HepG2 (cell line): Measurements from ENCODE around the gene TTC39C. TPM values are rescaled to one million over a fixed set of nuclear protein-coding genes. Genes with fewer than 3 reads are reported as not detected.

Experiments used
- ATAC-seq: fragments of 200-7000 bp; cut with Tn5 transposase; 3 replicates; pipeline ENCODE4 v1.9.1; 2020; ENCODE audit warnings: mild to moderate bottlenecking, moderate library complexity
- BruUV-seq: library from RNA; stranded (reverse); fragments of 400-500 nt; replicated peaks from 2 replicates; lab custom pipeline; 2021; lab: Mats Ljungman, UMichigan
- CTCF ChIA-PET: fragments of 300-600 bp; formaldehyde crosslinking; extraction: SDS; loops from one replicate; lab custom pipeline; 2021; ENCODE audit warnings: low total read pairs, inconsistent platforms, low intra/inter-chr PET ratio; lab: Yijun Ruan, JAX
- POLR2A ChIA-PET: fragments of 350-600 bp; sonication (Branson Sonifier 250); formaldehyde crosslinking; loops from one replicate; lab custom pipeline; 2020; ENCODE audit warnings: antibody characterized with exemption, inconsistent platforms; lab: Yijun Ruan, JAX
- DNase-seq: peaks from one replicate; pipeline ENCODE4 v3.0.0-alpha.2; 2015; ENCODE audit warnings: low spot score
- FAIRE-seq: peaks from 3 replicates; lab custom pipeline; 2011; peaks lifted over from hg19 to GRCh38; lab: Jason Lieb, UNC
- H2AFZ ChIP-seq: one replicate; pipeline ENCODE4 v1.6.1; 2011; ENCODE audit warnings: low read length, inconsistent platforms
- H3K27ac ChIP-seq: fragments of 300-600 bp; 3 replicates; pipeline ENCODE4 v1.8.0; 2011; ENCODE audit warnings: mixed run types, mild to moderate bottlenecking, mixed read lengths, low read length, inconsistent platforms; ENCODE audit not compliant: insufficient read depth; ENCODE audit errors: extremely low read length
- H3K27me3 ChIP-seq, 2 experiments: fragments of 200-600 bp in 1 of 2; 2 replicates in 1 of 2; 3 replicates in 1 of 2; pipeline versions ENCODE4 v1.6.0 to v1.8.0; 2011; ENCODE audit warnings: low read length in 2 of 2, mild to moderate bottlenecking in 2 of 2, moderate library complexity in 2 of 2, inconsistent platforms in 1 of 2; ENCODE audit not compliant: insufficient read depth in 2 of 2, control insufficient read depth in 1 of 2
- H3K36me3 ChIP-seq, 2 experiments: fragments of 200-600 bp in 1 of 2; replicated peaks in 1 of 2; 2 replicates in 1 of 2; 3 replicates in 1 of 2; pipeline versions ENCODE4 v1.5.1 to v1.8.0; 2011; ENCODE audit warnings: low read length in 2 of 2, inconsistent platforms in 1 of 2; ENCODE audit not compliant: insufficient read depth in 2 of 2, control insufficient read depth in 1 of 2
- H3K4me1 ChIP-seq: 2 replicates; pipeline ENCODE4 v1.5.1; 2012; ENCODE audit warnings: low read length, inconsistent platforms; ENCODE audit not compliant: insufficient read depth
- H3K4me2 ChIP-seq: 2 replicates; pipeline ENCODE4 v1.6.0; 2011; ENCODE audit warnings: low read depth, low read length, inconsistent platforms
- H3K4me3 ChIP-seq, 3 experiments: fragments of 200-600 bp in 1 of 3; sonication (generic), shearing (Covaris generic) in 1 of 3; replicated peaks in 1 of 3; 2 replicates each; pipeline ENCODE4 v1.5.1; 2011 to 2016; ENCODE audit warnings: low read length in 3 of 3, inconsistent platforms in 2 of 3, low read depth in 2 of 3, mild to moderate bottlenecking in 2 of 3, control low read depth in 1 of 3, mixed read lengths in 1 of 3; ENCODE audit not compliant: insufficient read depth in 1 of 3
- H3K79me2 ChIP-seq: one replicate; pipeline ENCODE4 v1.6.1; 2011; ENCODE audit warnings: low read length, inconsistent platforms; ENCODE audit not compliant: insufficient read depth
- H3K9ac ChIP-seq: 2 replicates; pipeline ENCODE4 v1.6.0; 2011; ENCODE audit warnings: mild to moderate bottlenecking, low read depth, low read length, inconsistent platforms; ENCODE audit not compliant: insufficient read depth
- H3K9me3 ChIP-seq: 2 replicates; pipeline ENCODE4 v1.5.1; 2012; ENCODE audit warnings: mild to moderate bottlenecking, low read length
- H4K20me1 ChIP-seq: 2 replicates; pipeline ENCODE4 v1.6.0; 2011; ENCODE audit warnings: inconsistent platforms, mild to moderate bottlenecking, low read length, moderate library complexity; ENCODE audit not compliant: insufficient read depth
- HMGXB3 ChIP-seq: sonication (generic); formaldehyde crosslinking; IDR thresholded peaks from 2 replicates; pipeline ENCODE4 v1.4.0; 2020; ENCODE audit warnings: missing genetic modification reagents, borderline replicate concordance
- NR3C1 ChIP-seq: sonication (generic); formaldehyde crosslinking; IDR thresholded peaks from 2 replicates; pipeline ENCODE4 v1.4.0; 2020; ENCODE audit warnings: missing genetic modification reagents
- SIX1 ChIP-seq: sonication (generic); formaldehyde crosslinking; IDR thresholded peaks from 2 replicates; pipeline ENCODE4 v1.4.0; 2020; ENCODE audit warnings: missing genetic modification reagents, borderline replicate concordance
- YEATS2 ChIP-seq: sonication (generic); formaldehyde crosslinking; IDR thresholded peaks from 2 replicates; pipeline ENCODE4 v1.4.0; 2020; ENCODE audit warnings: missing genetic modification reagents, borderline replicate concordance
- ZKSCAN1 ChIP-seq: fragments of 150-350 bp; IDR thresholded peaks from 2 replicates; pipeline ENCODE4 v1.6.1; 2014; ENCODE audit warnings: low read length
- ZNF367 ChIP-seq: sonication (generic); formaldehyde crosslinking; IDR thresholded peaks from 2 replicates; pipeline ENCODE4 v1.4.0; 2020; ENCODE audit warnings: missing genetic modification reagents, borderline replicate concordance
- ZNF761 ChIP-seq: sonication (generic); formaldehyde crosslinking; conservative IDR thresholded peaks from 2 replicates; pipeline ENCODE4 v1.4.0; 2020; ENCODE audit warnings: mild to moderate bottlenecking, missing genetic modification reagents
- WGBS: methylation state at CpG from one replicate; pipeline ENCODE4 v1.1.6; 2017; ENCODE audit warnings: low lambda C conversion rate; 5-methylcytosine and 5-hydroxymethylcytosine counted together
- in situ Hi-C: cut with HindIII; loops from 2 replicates; pipeline ENCODE4 v1.10.0; 2017; ENCODE audit warnings: low pct_unique_long_range_greater_than_20kb; ENCODE audit not compliant: extremely low pct_ligation_motif_present
- intact Hi-C: fragments of 100-400 bp; cut with micrococcal nuclease; formaldehyde crosslinking; loops from one replicate; pipeline ENCODE4 v1.10.0; 2022; ENCODE audit not compliant: unreplicated experiment
- polyA plus RNA-seq, 8 experiments: library from polyadenylated mRNA; depleted of rRNA in 3 of 8; stranded (reverse) in 7 of 8; unstranded in 1 of 8; fragments of >200 nt; fragmentation: Illumina TruSeq in 4 of 8; extraction: Trizol in 4 of 8; gene quantifications; 2 replicates each; pipeline versions ENCODE4 v1.2.1 to v1.2.3, GENCODE V29; 2011 to 2016; ENCODE audit warnings: low read depth in 4 of 8, missing spikeins in 1 of 8, mixed read lengths in 1 of 8; ENCODE audit not compliant: insufficient read depth in 1 of 8
- total RNA-seq, 5 experiments: library from RNA; depleted of rRNA; stranded (reverse); fragments of >200 nt; fragmentation: Illumina TruSeq; extraction: Trizol; gene quantifications; 2 replicates each; pipeline ENCODE4 v1.2.3, GENCODE V29; 2016; ENCODE audit warnings: low read depth in 1 of 5

TTC39C gene
- total and polyA plus RNA-seq, 2 of the 13 experiments (the other 11 are each of a cell fraction or from before 2014, with no cell fraction given) = 19.1 to 25.9 TPM

DNA sequence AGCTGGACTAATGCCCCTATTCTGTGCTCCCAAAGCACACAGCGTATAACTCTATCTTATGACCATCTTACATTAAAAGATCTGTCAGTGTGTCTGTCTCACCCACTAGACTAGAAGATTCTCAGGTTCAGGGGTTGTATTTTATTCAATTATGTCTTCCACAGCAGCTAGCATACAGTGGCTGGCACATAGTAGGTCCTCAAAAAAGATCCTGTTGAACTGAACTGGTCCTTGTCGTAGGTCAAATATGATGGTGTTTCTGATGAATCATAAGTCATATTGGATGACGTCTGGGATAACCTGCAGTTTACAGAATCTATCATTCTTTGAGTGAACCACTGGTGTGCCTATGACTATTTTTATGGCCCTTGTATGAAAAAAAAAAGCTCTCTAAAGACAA is 11.3 kb upstream of the TTC39C start:
- H3K79me2 ChIP-seq = no peaks in the 10 kb centered on the region
- no peak overlapping the region for H2AFZ ChIP-seq
- CTCF ChIA-PET = no interaction called here
- H3K9ac ChIP-seq = no peak overlapping the region
- H4K20me1 ChIP-seq = no peaks in the 10 kb centered on the region
- H3K4me1 ChIP-seq = peaks cover 20% of the 10 kb centered on the region
- H3K4me3 ChIP-seq = no peak overlapping the region
- in situ Hi-C loops (no loop called here), intact Hi-C loops (no loop called here)
- ATAC-seq = no peak
- H3K27ac ChIP-seq = no peak overlapping the region
- no peaks in the 10 kb centered on the region for H3K9me3 ChIP-seq
- no TSS peak for BruUV-seq
- TF ChIP-seq ZNF761 (CRISPR knock-in tag) (no peak), HMGXB3 (no peak), NR3C1 (CRISPR knock-in tag) (no peak), YEATS2 (CRISPR knock-in tag) (no peak), SIX1 (CRISPR knock-in tag) (no peak), ZKSCAN1 (peak; percentile 76), ZNF367 (no peak)
- no peak overlapping the region for H3K4me2 ChIP-seq
- no peak for FAIRE-seq
- 57% methylated on average over 3 of the region's 3 CpGs for WGBS
- no peak for DNase-seq
- 0 out of 5 replicates have a peak, but pooled peaks cover 0 to 1% of the 10 kb centered on the region in 2 experiments for H3K27me3 ChIP-seq
- POLR2A ChIA-PET = no interaction called here
- no peaks in the 10 kb centered on the region for H3K36me3 ChIP-seq
